Measurements from ENCODE around the gene BOD1.

The BOD1 gene

DNA sequence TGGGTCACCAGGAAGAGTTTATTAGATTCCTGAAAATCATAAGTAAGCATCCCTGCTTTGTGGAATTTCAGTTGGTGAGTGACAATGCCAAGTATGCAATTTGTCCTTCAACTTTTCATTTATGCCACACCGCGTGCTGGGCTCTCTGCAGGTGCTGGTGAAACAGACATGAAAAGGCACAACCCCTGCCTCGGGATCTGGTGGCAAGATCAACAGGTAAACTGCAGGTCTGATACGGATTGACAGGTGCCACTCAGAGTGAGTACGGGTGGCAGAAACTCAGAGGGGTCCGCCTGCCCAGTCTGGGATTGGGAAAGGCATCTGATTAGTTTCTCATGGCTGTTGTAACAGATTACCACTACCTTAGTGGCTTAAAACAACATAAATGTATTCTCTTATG lies 40.5 kb downstream of the BOD1 start:
- TF ChIP-seq, protein P1, sequence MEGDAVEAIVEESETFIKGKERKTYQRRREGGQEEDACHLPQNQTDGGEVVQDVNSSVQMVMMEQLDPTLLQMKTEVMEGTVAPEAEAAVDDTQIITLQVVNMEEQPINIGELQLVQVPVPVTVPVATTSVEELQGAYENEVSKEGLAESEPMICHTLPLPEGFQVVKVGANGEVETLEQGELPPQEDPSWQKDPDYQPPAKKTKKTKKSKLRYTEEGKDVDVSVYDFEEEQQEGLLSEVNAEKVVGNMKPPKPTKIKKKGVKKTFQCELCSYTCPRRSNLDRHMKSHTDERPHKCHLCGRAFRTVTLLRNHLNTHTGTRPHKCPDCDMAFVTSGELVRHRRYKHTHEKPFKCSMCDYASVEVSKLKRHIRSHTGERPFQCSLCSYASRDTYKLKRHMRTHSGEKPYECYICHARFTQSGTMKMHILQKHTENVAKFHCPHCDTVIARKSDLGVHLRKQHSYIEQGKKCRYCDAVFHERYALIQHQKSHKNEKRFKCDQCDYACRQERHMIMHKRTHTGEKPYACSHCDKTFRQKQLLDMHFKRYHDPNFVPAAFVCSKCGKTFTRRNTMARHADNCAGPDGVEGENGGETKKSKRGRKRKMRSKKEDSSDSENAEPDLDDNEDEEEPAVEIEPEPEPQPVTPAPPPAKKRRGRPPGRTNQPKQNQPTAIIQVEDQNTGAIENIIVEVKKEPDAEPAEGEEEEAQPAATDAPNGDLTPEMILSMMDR (conservative IDR thresholded peaks at IDR 0.05), result no peak
- TF ChIP-seq ZFX (IDR thresholded peaks at IDR 0.05), result no peak
- H3K27ac ChIP-seq, result no peak overlapping the region

DNA sequence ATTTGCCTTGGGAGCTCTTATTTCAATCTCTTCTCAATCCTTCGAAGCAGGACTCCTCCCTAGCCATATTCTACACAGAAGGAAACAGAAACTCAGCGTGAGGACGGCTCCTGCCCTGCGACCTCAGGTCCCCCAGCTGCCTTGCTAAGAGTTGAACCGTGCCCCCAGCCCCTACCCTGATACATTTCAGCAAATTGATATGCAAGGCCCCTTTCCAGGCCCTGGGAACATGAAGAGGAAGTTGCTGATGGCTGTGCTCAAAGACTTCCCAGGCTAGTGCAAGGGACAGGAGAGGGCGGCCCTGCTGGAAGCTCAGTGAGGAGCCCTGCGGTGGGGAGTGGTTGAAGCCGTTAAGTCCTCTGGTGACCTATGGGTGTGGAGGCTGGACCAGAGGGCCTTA lies 41.5 kb downstream of the BOD1 start:
- H3K27ac ChIP-seq, result no peak overlapping the region
- TF ChIP-seq, protein P1 (conservative IDR thresholded peaks at IDR 0.05), result no peak
- TF ChIP-seq ZFX (IDR thresholded peaks at IDR 0.05), result no peak

DNA sequence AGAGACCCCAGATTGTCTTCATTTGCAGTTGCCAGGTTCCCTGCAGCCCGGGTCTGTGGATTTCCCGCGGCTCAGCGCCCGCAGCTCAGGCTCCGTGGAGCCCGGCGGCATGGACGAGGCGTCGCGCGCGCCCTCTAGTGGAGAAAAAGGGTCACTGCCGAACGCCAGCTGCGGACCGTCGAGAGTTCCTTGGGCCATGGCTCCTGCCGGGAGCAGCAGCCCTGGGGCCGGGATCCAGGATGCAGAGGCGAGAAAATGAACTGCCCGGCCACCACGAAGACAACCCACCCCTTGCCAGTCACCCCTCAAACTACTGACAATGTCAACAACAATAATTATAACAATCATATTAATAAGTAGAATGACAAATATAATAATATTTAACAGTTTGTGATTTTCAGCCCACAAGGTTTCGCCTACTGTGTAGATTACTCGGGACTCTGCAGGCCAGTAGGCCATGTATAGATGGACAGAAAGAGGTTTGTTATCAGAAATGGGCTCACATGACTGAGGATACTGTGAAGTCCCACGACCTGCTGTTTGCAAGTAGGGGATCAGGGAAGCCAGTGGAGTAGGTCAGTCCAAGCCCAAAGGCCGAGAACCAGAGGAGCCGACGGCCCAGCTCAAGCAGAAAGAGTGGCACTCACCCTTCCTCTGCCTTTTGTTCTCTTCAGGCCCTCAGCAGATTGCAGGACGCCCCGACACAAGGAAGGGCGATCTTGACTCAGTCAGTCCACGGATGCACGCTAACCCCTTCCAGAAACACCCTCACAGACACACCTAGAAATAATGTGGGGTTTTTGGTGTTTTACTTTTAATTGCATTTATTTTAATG lies 43.1 kb downstream of the BOD1 start:
- TF ChIP-seq, protein P1 (conservative IDR thresholded peaks at IDR 0.05), result peak; percentile 98
- no peak for TF ChIP-seq ZFX (IDR thresholded peaks at IDR 0.05)
- H3K27ac ChIP-seq, result no peak overlapping the region

DNA sequence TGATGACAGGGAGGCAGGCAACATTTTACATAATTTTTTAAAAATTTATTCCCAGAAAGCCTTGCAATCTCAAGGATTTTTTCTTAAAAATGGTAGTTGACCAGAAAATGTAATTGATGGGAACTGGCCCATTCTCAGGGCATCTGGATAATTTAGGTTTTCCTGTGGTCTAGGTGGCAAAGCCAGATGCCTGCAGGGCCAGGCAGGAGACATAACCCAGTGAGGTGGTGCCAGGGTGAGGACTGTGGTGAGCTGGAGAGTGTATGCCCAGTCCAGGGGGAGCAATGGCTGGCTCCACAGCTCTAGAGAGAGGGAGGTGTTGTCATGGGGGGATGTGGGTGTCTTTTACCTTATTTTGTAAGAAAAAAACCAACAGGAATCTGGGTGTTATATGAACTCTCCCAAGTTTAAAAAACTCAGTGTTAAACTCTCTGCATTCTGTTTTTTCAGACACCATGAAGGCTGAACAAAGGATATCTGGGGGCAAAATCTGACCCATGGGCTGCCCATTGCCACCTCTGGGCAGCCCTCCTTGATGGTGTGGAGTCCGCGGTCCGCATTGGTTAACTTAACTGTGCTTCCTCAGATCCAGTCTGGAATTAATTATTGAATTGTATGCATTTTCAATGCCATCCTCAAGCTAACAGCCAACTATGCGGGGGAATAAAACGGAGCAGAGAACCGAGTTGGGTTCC lies 43.9 kb downstream of the BOD1 start:
- TF ChIP-seq, protein P1 (conservative IDR thresholded peaks at IDR 0.05), result no peak
- TF ChIP-seq ZFX (IDR thresholded peaks at IDR 0.05), result no peak
- H3K27ac ChIP-seq, result no peak overlapping the region

DNA sequence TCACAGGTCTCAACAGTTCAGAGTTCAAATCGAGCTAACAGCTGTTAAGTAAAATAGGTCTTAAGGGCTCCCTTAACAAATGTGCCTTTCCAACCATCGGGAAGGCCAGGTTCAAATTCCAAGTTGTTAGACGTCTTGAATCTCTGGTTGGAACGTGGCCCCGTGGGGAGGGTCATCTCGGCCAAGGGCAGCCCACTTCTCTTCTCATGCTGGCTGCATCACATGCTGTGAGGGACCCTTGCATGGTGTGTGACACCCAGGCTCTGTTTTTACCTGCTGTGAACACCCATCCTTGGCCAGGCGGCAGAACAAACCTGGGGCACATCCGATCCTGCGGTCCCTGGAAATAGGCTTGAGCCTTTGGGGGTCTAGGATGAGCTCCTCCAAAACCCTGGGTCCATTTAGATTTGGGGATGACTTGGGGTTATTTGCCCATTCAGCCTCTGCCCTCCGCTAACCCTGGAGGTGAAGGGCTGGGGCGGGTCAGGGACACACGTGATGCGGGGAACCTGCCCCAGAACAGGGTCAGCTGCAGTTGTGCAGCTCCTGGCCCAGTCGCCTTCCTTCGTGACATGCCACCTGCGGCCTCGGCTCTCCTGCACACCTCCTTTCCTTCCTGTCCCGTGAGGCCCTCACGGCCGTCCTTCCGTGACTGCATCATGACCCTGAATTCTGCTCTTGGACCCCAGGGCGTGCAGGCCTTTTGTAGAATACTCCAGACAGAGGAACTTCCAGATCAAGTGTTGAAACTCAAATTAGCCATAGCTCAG lies 45.9 kb downstream of the BOD1 start:
- no peak overlapping the region for H3K27ac ChIP-seq
- TF ChIP-seq, protein P1 (conservative IDR thresholded peaks at IDR 0.05), result no peak
- no peak for TF ChIP-seq ZFX (IDR thresholded peaks at IDR 0.05)

DNA sequence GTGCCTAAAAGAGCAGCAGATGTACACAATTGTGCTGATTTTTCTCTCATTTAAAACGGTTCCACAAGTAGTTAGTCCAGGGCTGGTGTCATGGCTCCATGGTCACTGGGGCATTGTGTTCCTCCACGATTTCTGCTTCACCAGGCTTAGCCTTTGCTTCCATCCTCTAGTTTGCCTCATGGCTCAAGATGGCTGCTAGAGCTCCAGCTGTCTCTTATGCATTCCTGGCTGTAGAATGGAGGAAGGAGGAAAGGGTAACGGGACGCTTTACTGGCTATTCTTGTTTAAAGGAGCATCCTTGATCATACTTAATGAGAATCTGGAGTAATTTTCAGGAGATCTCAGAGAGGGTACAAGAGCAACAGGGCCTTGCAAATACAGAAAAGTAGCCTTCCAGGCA lies 47.7 kb downstream of the BOD1 start:
- TF ChIP-seq, protein P1 (conservative IDR thresholded peaks at IDR 0.05), result no peak
- TF ChIP-seq ZFX (IDR thresholded peaks at IDR 0.05), result no peak
- no peak overlapping the region for H3K27ac ChIP-seq

Data from C4-2B (cell line).